ENCODE data around the gene DNMT3A. TPM values are rescaled to one million over a fixed set of nuclear protein-coding genes. Genes with fewer than 3 reads are reported as not detected.

Gene DNMT3A
- total RNA-seq, 4 donors from 2014 or later: 5.9 to 14.1 (median 8.0) TPM

- H3K27ac ChIP-seq: no peak overlapping the region
- no peak for ATAC-seq
- no peaks in the 10 kb centered on the region for H3K9me3 ChIP-seq
- H3K27me3 ChIP-seq: no peaks in the 10 kb centered on the region
- DNase-seq: no peak
- H3K4me1 ChIP-seq: no peaks in the 10 kb centered on the region
- in situ Hi-C loops (cut with MboI; ENCODE audit: low sequenced_read_pairs in 4 of 4): no loop called here
- H3K36me3 ChIP-seq: peaks cover 0 to 17% of the 10 kb centered on the region in 2 donors
- H3K4me3 ChIP-seq: no peak overlapping the region
- TF ChIP-seq, protein P1, sequence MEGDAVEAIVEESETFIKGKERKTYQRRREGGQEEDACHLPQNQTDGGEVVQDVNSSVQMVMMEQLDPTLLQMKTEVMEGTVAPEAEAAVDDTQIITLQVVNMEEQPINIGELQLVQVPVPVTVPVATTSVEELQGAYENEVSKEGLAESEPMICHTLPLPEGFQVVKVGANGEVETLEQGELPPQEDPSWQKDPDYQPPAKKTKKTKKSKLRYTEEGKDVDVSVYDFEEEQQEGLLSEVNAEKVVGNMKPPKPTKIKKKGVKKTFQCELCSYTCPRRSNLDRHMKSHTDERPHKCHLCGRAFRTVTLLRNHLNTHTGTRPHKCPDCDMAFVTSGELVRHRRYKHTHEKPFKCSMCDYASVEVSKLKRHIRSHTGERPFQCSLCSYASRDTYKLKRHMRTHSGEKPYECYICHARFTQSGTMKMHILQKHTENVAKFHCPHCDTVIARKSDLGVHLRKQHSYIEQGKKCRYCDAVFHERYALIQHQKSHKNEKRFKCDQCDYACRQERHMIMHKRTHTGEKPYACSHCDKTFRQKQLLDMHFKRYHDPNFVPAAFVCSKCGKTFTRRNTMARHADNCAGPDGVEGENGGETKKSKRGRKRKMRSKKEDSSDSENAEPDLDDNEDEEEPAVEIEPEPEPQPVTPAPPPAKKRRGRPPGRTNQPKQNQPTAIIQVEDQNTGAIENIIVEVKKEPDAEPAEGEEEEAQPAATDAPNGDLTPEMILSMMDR (IDR thresholded peaks at IDR 0.05 in 4 of 5, conservative IDR thresholded peaks at IDR 0.05 in 1 of 5): no peak
- no peak for TF ChIP-seq POLR2A (IDR thresholded peaks at IDR 0.05)
- intact Hi-C loops (cut with DNase I; ENCODE audit: low total_unique reads): no loop called here
Observed at GRCh38 chr2:25268139-25268538, 73.6 kb downstream of the DNMT3A start.

- Histone ChIP-seq H3K36me3 (peaks cover 0 to 17% of the 10 kb centered on the region in 2 donors), H3K27ac (no peak overlapping the region), H3K9me3 (no peaks in the 10 kb centered on the region), H3K27me3 (no peaks in the 10 kb centered on the region), H3K4me3 (no peak overlapping the region), H3K4me1 (no peaks in the 10 kb centered on the region)
- intact Hi-C loops (cut with DNase I; ENCODE audit: low total_unique reads): no loop called here
- DNase-seq: no peak
- no peak for ATAC-seq
- in situ Hi-C loops (cut with MboI; ENCODE audit: low sequenced_read_pairs in 4 of 4): no loop called here
- TF ChIP-seq POLR2A (IDR thresholded peaks at IDR 0.05): no peak
- TF ChIP-seq, protein P1 (IDR thresholded peaks at IDR 0.05 in 4 of 5, conservative IDR thresholded peaks at IDR 0.05 in 1 of 5): no peak
Observed at GRCh38 chr2:25266399-25266798, 75.3 kb downstream of the DNMT3A start.

- intact Hi-C loops (cut with DNase I; ENCODE audit: low total_unique reads): no loop called here
- in situ Hi-C loops (cut with MboI; ENCODE audit: low sequenced_read_pairs in 4 of 4): no loop called here
- ATAC-seq (no peak), DNase-seq (no peak)
- Histone ChIP-seq H3K27ac (peak overlapping the region in 1 of 4 donors; percentile 29), H3K4me3 (no peak overlapping the region), H3K27me3 (no peaks in the 10 kb centered on the region), H3K4me1 (no peaks in the 10 kb centered on the region), H3K36me3 (peaks cover 0 to 16% of the 10 kb centered on the region in 2 donors), H3K9me3 (no peaks in the 10 kb centered on the region)
- TF ChIP-seq, protein P1 (IDR thresholded peaks at IDR 0.05 in 4 of 5, conservative IDR thresholded peaks at IDR 0.05 in 1 of 5): no peak
- TF ChIP-seq POLR2A (IDR thresholded peaks at IDR 0.05): no peak
Observed at GRCh38 chr2:25265802-25266201, 75.9 kb downstream of the DNMT3A start.

- Histone ChIP-seq H3K9me3 (no peaks in the 10 kb centered on the region), H3K4me1 (no peaks in the 10 kb centered on the region), H3K36me3 (peaks cover 0 to 8% of the 10 kb centered on the region in 2 donors), H3K27ac (peak overlapping the region in 2 of 4 donors; percentile 29 to 34), H3K27me3 (no peaks in the 10 kb centered on the region), H3K4me3 (no peak overlapping the region)
- ATAC-seq: peak in 1 of 2 donors; percentile 15
- in situ Hi-C loops (cut with MboI; ENCODE audit: low sequenced_read_pairs in 4 of 4) (no loop called here), intact Hi-C loops (cut with DNase I; ENCODE audit: low total_unique reads) (no loop called here)
- TF ChIP-seq POLR2A (IDR thresholded peaks at IDR 0.05): no peak
- TF ChIP-seq, protein P1 (IDR thresholded peaks at IDR 0.05 in 4 of 5, conservative IDR thresholded peaks at IDR 0.05 in 1 of 5): no peak
- no peak for DNase-seq
Observed at GRCh38 chr2:25265001-25265400, 76.7 kb downstream of the DNMT3A start.

DNA sequence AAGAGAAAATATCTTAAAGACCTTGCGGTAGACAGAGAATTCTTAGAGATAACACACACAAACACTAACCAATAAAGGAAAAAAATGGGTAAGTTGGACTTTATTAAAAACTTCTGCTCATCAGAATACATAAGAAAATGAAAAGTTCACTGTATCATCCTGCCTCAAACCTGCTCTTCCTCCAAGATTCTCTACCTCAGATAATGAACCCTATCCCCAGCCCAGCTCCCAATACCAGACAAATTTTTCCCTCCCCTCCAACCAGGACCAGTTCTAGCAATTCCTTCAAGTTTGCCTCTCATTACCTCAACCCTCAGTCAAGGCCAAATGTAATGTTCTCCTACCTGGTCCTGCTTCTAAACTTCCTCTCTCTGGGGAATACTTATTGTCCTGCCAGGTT lies 79.4 kb downstream of the DNMT3A start:
- no peak overlapping the region for H3K27ac ChIP-seq
- H3K4me1 ChIP-seq: peaks cover 6 to 8% of the 10 kb centered on the region in 2 donors
- no peaks in the 10 kb centered on the region for H3K9me3 ChIP-seq
- DNase-seq (no peak), ATAC-seq (no peak)
- in situ Hi-C loops (cut with MboI; ENCODE audit: low sequenced_read_pairs in 4 of 4) (no loop called here), intact Hi-C loops (cut with DNase I; ENCODE audit: low total_unique reads) (no loop called here)
- TF ChIP-seq POLR2A (IDR thresholded peaks at IDR 0.05): no peak
- TF ChIP-seq, protein P1 (IDR thresholded peaks at IDR 0.05 in 4 of 5, conservative IDR thresholded peaks at IDR 0.05 in 1 of 5): no peak
- no peak overlapping the region for H3K4me3 ChIP-seq
- no peaks in the 10 kb centered on the region for H3K36me3 ChIP-seq
- H3K27me3 ChIP-seq: no peaks in the 10 kb centered on the region
